Measurements from ENCODE around the gene GAB1.

GRCh38 chr4:143344774-143345173 is 8.1 kb downstream of the GAB1 start:
- TF ChIP-seq CTCF (IDR thresholded peaks at IDR 0.05; ENCODE audit: low read depth, low read length) (no peak), POLR2A (IDR thresholded peaks at IDR 0.05; ENCODE audit: extremely low read depth, insufficient read length) (no peak)
